Activated T-helper 2 cell treated with anti-CD3 and anti-CD28 coated beads, Interferon-gamma antibody, Interleukin-2, Interleukin-4, amounts not matched to agents 10 μg/mL and 5 μg/mL and 100 μg/mL, durations not matched to agents 14 hours and 24 hours and 36 hours (primary cell): ENCODE measurements around the gene SH3TC1. TPM values are rescaled to one million over a fixed set of nuclear protein-coding genes. Genes with fewer than 3 reads are reported as not detected.

Experiments used
- DNase-seq: peaks from one replicate; pipeline ENCODE4 v3.0.0; 2021; ENCODE audit warnings: low spot score
- H3K27ac Mint-ChIP-seq: one replicate; pipeline ENCODE4 v1.8.0; 2021; ENCODE audit warnings: mixed read lengths
- H3K27me3 Mint-ChIP-seq: one replicate; pipeline ENCODE4 v1.8.0; 2021; ENCODE audit warnings: low read depth, mixed read lengths
- H3K36me3 Mint-ChIP-seq: one replicate; pipeline ENCODE4 v1.8.0; 2021; ENCODE audit warnings: low read depth, mixed read lengths
- H3K4me1 Mint-ChIP-seq: one replicate; pipeline ENCODE4 v1.8.0; 2021; ENCODE audit warnings: low read depth, mixed read lengths
- H3K4me3 Mint-ChIP-seq: one replicate; pipeline ENCODE4 v1.8.0; 2021; ENCODE audit warnings: low read depth, mild to moderate bottlenecking, moderate library complexity, mixed read lengths
- H3K9me3 Mint-ChIP-seq: one replicate; pipeline ENCODE4 v1.8.0; 2021; ENCODE audit warnings: mixed read lengths
- intact Hi-C: fragments of 100-400 bp; cut with micrococcal nuclease; formaldehyde crosslinking; loops from one replicate; pipeline ENCODE4 v1.15.1; 2023
- total RNA-seq: library from RNA; stranded (reverse); gene quantifications from 2 replicates; pipeline ENCODE4 v1.2.3, GENCODE V29; 2022

The SH3TC1 gene
- total RNA-seq, 1 donor from 2014 or later: 14.8 TPM

GRCh38 chr4:8245884-8246833, 47.1 kb downstream of the SH3TC1 start:
- Mint-ChIP-seq H3K36me3 (no peaks in the 10 kb centered on the region), H3K4me1 (no peaks in the 10 kb centered on the region), H3K27me3 (no peaks in the 10 kb centered on the region), H3K4me3 (no peak overlapping the region), H3K27ac (no peak overlapping the region), H3K9me3 (no peaks in the 10 kb centered on the region)
- no peak for DNase-seq
- intact Hi-C loops: no loop called here

GRCh38 chr4:8247047-8247930, 48.2 kb downstream of the SH3TC1 start:
- H3K4me3 Mint-ChIP-seq: no peak overlapping the region
- intact Hi-C loops: no loop called here
- no peaks in the 10 kb centered on the region for H3K4me1 Mint-ChIP-seq
- H3K36me3 Mint-ChIP-seq: no peaks in the 10 kb centered on the region
- no peaks in the 10 kb centered on the region for H3K27me3 Mint-ChIP-seq
- H3K27ac Mint-ChIP-seq: no peak overlapping the region
- no peaks in the 10 kb centered on the region for H3K9me3 Mint-ChIP-seq
- no peak for DNase-seq

DNA sequence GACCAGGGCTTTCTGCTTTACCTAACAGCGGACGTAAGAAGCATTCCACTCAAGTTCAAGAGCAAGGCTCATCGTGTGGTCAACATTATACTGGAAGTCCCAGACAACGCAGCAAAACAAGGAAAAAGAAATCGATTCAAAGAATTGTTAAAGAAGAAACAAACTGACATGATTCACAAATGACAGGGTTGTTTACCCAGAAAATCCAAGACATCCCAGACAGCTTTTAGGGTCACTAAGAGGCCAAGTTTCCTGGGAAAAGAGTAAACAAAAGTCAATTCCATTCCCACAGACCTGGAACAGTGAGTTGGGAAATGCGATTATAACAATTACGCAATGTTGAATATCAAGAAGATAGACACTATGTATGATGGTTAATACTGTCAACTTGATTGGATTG, 49.0 kb downstream of the SH3TC1 start:
- no peaks in the 10 kb centered on the region for H3K4me1 Mint-ChIP-seq
- no peaks in the 10 kb centered on the region for H3K9me3 Mint-ChIP-seq
- H3K36me3 Mint-ChIP-seq: no peaks in the 10 kb centered on the region
- no peak for DNase-seq
- H3K27me3 Mint-ChIP-seq: no peaks in the 10 kb centered on the region
- no peak overlapping the region for H3K27ac Mint-ChIP-seq
- intact Hi-C loops: no loop called here
- H3K4me3 Mint-ChIP-seq: no peak overlapping the region

DNA sequence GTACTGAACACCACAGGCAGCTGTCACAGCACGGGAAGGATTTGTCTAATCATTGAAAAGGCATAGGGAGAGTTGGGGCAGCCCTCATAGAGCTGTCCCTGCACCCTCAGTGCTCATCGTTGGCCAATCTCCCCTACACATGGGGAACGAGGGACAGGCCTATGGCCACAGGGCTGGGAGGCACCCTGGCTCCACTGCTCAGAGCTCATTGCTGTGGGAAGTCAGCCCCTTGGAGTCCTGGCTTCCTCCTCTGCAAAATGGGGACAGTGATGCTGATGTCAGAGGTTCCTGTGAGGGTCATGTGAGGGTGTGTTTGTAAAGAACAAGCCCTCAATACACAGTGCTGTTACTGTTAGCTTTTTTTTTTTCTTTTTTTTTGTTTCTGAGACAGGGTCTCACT, 51.1 kb downstream of the SH3TC1 start:
- Mint-ChIP-seq H3K27me3 (no peaks in the 10 kb centered on the region), H3K4me1 (no peaks in the 10 kb centered on the region), H3K27ac (no peak overlapping the region), H3K9me3 (no peaks in the 10 kb centered on the region), H3K36me3 (no peaks in the 10 kb centered on the region), H3K4me3 (no peak overlapping the region)
- DNase-seq: no peak
- intact Hi-C loops: no loop called here

DNA sequence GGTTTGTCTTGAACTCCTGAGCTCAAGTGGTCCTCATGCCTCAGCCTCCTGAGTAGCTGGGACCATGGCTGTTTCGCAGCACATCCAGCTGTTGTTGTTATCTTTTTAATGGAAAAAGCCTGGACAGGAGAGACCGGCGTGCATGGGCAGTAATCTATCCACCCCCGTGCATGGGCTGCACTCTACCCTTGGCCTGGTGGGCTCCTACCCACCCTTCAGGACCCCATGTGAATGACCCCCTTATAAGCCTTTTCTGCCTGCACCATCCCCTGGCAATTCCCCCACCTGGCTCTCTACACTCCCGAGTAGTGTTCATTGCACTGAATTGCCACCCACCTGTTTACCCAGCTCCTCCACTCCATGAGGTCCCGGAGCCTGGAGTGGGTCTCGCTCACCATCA, 51.5 kb downstream of the SH3TC1 start:
- no peak for DNase-seq
- intact Hi-C loops: no loop called here
- H3K4me1 Mint-ChIP-seq: no peaks in the 10 kb centered on the region
- H3K27ac Mint-ChIP-seq: no peak overlapping the region
- no peak overlapping the region for H3K4me3 Mint-ChIP-seq
- no peaks in the 10 kb centered on the region for H3K36me3 Mint-ChIP-seq
- no peaks in the 10 kb centered on the region for H3K9me3 Mint-ChIP-seq
- H3K27me3 Mint-ChIP-seq: no peaks in the 10 kb centered on the region

GRCh38 chr4:8251110-8251883, 52.2 kb downstream of the SH3TC1 start:
- DNase-seq: no peak
- Mint-ChIP-seq H3K27me3 (no peaks in the 10 kb centered on the region), H3K27ac (no peak overlapping the region), H3K4me3 (no peak overlapping the region), H3K9me3 (no peaks in the 10 kb centered on the region), H3K36me3 (no peaks in the 10 kb centered on the region), H3K4me1 (no peaks in the 10 kb centered on the region)
- intact Hi-C loops: no loop called here

GRCh38 chr4:8252301-8253173, 53.4 kb downstream of the SH3TC1 start:
- Mint-ChIP-seq H3K9me3 (no peaks in the 10 kb centered on the region), H3K27me3 (no peaks in the 10 kb centered on the region), H3K4me1 (no peaks in the 10 kb centered on the region), H3K36me3 (no peaks in the 10 kb centered on the region), H3K27ac (no peak overlapping the region), H3K4me3 (no peak overlapping the region)
- intact Hi-C loops: no loop called here
- DNase-seq: no peak

GRCh38 chr4:8254076-8254475, 55.0 kb downstream of the SH3TC1 start:
- Mint-ChIP-seq H3K4me1 (no peaks in the 10 kb centered on the region), H3K27ac (no peak overlapping the region), H3K36me3 (no peaks in the 10 kb centered on the region), H3K4me3 (no peak overlapping the region), H3K27me3 (no peaks in the 10 kb centered on the region), H3K9me3 (no peaks in the 10 kb centered on the region)
- DNase-seq: no peak
- intact Hi-C loops: no loop called here

GRCh38 chr4:8255698-8256441, 56.8 kb downstream of the SH3TC1 start:
- Mint-ChIP-seq H3K27me3 (no peaks in the 10 kb centered on the region), H3K4me3 (no peak overlapping the region), H3K27ac (no peak overlapping the region), H3K36me3 (no peaks in the 10 kb centered on the region), H3K4me1 (no peaks in the 10 kb centered on the region), H3K9me3 (no peaks in the 10 kb centered on the region)
- DNase-seq: no peak
- intact Hi-C loops: no loop called here

DNA sequence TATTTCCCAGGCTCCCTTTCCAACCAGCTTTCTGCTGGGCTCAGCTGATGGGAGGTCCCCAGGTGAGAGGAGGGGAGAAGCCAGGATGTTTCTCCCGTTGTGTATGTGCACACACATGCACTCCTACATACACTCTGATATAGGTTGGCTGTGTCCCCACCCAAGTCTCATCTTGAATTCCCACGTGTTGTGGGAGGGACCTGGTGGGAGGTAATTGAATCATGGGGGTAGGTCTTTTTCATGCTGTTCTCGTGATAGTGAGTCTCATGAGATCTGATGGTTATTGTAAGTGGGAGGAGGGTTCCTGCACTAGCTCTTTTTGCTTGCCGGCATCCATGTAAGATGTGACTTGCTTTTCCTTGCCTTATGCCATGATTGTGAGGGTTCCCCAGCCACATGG, 58.8 kb downstream of the SH3TC1 start:
- H3K4me3 Mint-ChIP-seq: no peak overlapping the region

GRCh38 chr4:8258552-8259212, 59.6 kb downstream of the SH3TC1 start:
- H3K36me3 Mint-ChIP-seq: no peaks in the 10 kb centered on the region
- DNase-seq: no peak
- no peaks in the 10 kb centered on the region for H3K4me1 Mint-ChIP-seq
- no peak overlapping the region for H3K4me3 Mint-ChIP-seq
- H3K9me3 Mint-ChIP-seq: no peaks in the 10 kb centered on the region
- H3K27me3 Mint-ChIP-seq: no peaks in the 10 kb centered on the region
- intact Hi-C loops: no loop called here
- H3K27ac Mint-ChIP-seq: no peak overlapping the region

More for the DNA sequence above, 58.8 kb downstream of the SH3TC1 start:
- no peaks in the 10 kb centered on the region for H3K36me3 Mint-ChIP-seq
- no peaks in the 10 kb centered on the region for H3K4me1 Mint-ChIP-seq
- no peaks in the 10 kb centered on the region for H3K9me3 Mint-ChIP-seq
- intact Hi-C loops: no loop called here
- H3K27me3 Mint-ChIP-seq: no peaks in the 10 kb centered on the region
- H3K27ac Mint-ChIP-seq: no peak overlapping the region
- no peak for DNase-seq
